ENCODE results near the gene ASXL1.
A peak's percentile ranks its signal among the peaks of the same experiment; 100 is the strongest.

Gene ASXL1

GRCh38 chr20:32476684-32477593 lies 118.8 kb downstream of the ASXL1 start:
- DNase-seq (ENCODE audit: insufficient read length) = no peak
- TF ChIP-seq TAF1 (IDR thresholded peaks at IDR 0.05; ENCODE audit: borderline replicate concordance, low read depth, low read length) (no peak), POLR2A (IDR thresholded peaks at IDR 0.05; ENCODE audit: low read depth, low read length) (no peak), POLR2AphosphoS5 (IDR thresholded peaks at IDR 0.05; ENCODE audit: low read depth, low read length) (no peak)
- FAIRE-seq = no peak

GRCh38 chr20:32477594-32478512 lies 119.7 kb downstream of the ASXL1 start:
- no peak for TF ChIP-seq POLR2A (IDR thresholded peaks at IDR 0.05; ENCODE audit: low read depth, low read length)
- DNase-seq (ENCODE audit: insufficient read length) = no peak
- FAIRE-seq = no peak

- TF ChIP-seq POLR2A (IDR thresholded peaks at IDR 0.05; ENCODE audit: low read depth, low read length) = no peak
- no peak for TF ChIP-seq POLR2AphosphoS5 (IDR thresholded peaks at IDR 0.05; ENCODE audit: low read depth, low read length)
- no peak for TF ChIP-seq TAF1 (IDR thresholded peaks at IDR 0.05; ENCODE audit: borderline replicate concordance, low read depth, low read length)
- DNase-seq (ENCODE audit: insufficient read length) (no peak), FAIRE-seq (no peak)
Observed at GRCh38 chr20:32478576-32478975, 120.4 kb downstream of the ASXL1 start.

- TF ChIP-seq TAF1 (IDR thresholded peaks at IDR 0.05; ENCODE audit: borderline replicate concordance, low read depth, low read length) = no peak
- no peak for TF ChIP-seq POLR2A (IDR thresholded peaks at IDR 0.05; ENCODE audit: low read depth, low read length)
- no peak for TF ChIP-seq POLR2AphosphoS5 (IDR thresholded peaks at IDR 0.05; ENCODE audit: low read depth, low read length)
- DNase-seq (ENCODE audit: insufficient read length) = no peak
- no peak for FAIRE-seq
Observed at GRCh38 chr20:32479012-32479411, 120.9 kb downstream of the ASXL1 start.

GRCh38 chr20:32479697-32480171 lies 121.6 kb downstream of the ASXL1 start:
- FAIRE-seq = no peak
- DNase-seq (ENCODE audit: insufficient read length) = no peak
- no peak for TF ChIP-seq TAF1 (IDR thresholded peaks at IDR 0.05; ENCODE audit: borderline replicate concordance, low read depth, low read length)

GRCh38 chr20:32480371-32481241 lies 122.5 kb downstream of the ASXL1 start:
- DNase-seq (ENCODE audit: insufficient read length) (no peak), FAIRE-seq (no peak)
- no peak for TF ChIP-seq POLR2AphosphoS5 (IDR thresholded peaks at IDR 0.05; ENCODE audit: low read depth, low read length)
- no peak for TF ChIP-seq POLR2A (IDR thresholded peaks at IDR 0.05; ENCODE audit: low read depth, low read length)
- TF ChIP-seq TAF1 (IDR thresholded peaks at IDR 0.05; ENCODE audit: borderline replicate concordance, low read depth, low read length) = no peak

- DNase-seq (ENCODE audit: insufficient read length) = no peak
- TF ChIP-seq POLR2AphosphoS5 (IDR thresholded peaks at IDR 0.05; ENCODE audit: low read depth, low read length) (no peak), TAF1 (IDR thresholded peaks at IDR 0.05; ENCODE audit: borderline replicate concordance, low read depth, low read length) (no peak), POLR2A (IDR thresholded peaks at IDR 0.05; ENCODE audit: low read depth, low read length) (no peak)
- FAIRE-seq = no peak
Observed at GRCh38 chr20:32481311-32482142, 123.4 kb downstream of the ASXL1 start.

- FAIRE-seq (no peak), DNase-seq (ENCODE audit: insufficient read length) (no peak)
- TF ChIP-seq POLR2A (IDR thresholded peaks at IDR 0.05; ENCODE audit: low read depth, low read length) = no peak
- TF ChIP-seq TAF1 (IDR thresholded peaks at IDR 0.05; ENCODE audit: borderline replicate concordance, low read depth, low read length) = no peak
- no peak for TF ChIP-seq POLR2AphosphoS5 (IDR thresholded peaks at IDR 0.05; ENCODE audit: low read depth, low read length)
Observed at GRCh38 chr20:32482143-32482441, 124.0 kb downstream of the ASXL1 start.

GRCh38 chr20:32482442-32483261 lies 124.5 kb downstream of the ASXL1 start:
- DNase-seq (ENCODE audit: insufficient read length) = peak; percentile 46
- TF ChIP-seq POLR2AphosphoS5 (IDR thresholded peaks at IDR 0.05; ENCODE audit: low read depth, low read length) = no peak
- no peak for TF ChIP-seq POLR2A (IDR thresholded peaks at IDR 0.05; ENCODE audit: low read depth, low read length)
- TF ChIP-seq TAF1 (IDR thresholded peaks at IDR 0.05; ENCODE audit: borderline replicate concordance, low read depth, low read length) = no peak
- no peak for FAIRE-seq
